ENCODE data around the gene ARHGAP5.
A peak's percentile ranks its signal among the peaks of the same experiment; 100 is the strongest.

ARHGAP5 gene

DNA sequence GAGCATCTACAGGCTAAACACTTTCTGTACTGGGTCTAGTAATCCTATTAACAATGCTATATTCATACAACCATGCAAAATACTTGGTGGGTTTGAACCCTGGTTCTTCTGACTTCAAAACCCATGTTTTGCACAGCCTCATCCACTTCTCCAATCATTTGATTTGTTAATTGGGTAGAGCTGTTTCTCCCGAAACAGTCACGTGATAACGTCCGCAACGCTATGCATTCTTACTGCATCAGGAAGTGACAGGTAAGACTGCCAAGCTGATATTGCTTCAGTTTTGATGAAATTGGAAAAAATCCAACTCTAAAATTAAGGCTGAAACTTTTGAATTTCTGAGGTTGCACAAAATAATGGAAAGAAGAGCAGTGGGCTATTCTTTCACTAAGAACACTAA, 94.4 kb downstream of the ARHGAP5 start:
- Histone ChIP-seq H3K36me3 (ENCODE audit: control insufficient read depth, insufficient read depth, low read length) (no peaks in the 10 kb centered on the region), H3K27me3 (ENCODE audit: control insufficient read depth, insufficient read depth, low read length) (no peaks in the 10 kb centered on the region), H3K9ac (ENCODE audit: low read length) (no peak overlapping the region), H3K4me3 (ENCODE audit: low read length) (no peak overlapping the region), H3K4me1 (ENCODE audit: control insufficient read depth, insufficient read depth, low read length) (no peaks in the 10 kb centered on the region), H3K27ac (ENCODE audit: low read depth, low read length) (no peak overlapping the region)

DNA sequence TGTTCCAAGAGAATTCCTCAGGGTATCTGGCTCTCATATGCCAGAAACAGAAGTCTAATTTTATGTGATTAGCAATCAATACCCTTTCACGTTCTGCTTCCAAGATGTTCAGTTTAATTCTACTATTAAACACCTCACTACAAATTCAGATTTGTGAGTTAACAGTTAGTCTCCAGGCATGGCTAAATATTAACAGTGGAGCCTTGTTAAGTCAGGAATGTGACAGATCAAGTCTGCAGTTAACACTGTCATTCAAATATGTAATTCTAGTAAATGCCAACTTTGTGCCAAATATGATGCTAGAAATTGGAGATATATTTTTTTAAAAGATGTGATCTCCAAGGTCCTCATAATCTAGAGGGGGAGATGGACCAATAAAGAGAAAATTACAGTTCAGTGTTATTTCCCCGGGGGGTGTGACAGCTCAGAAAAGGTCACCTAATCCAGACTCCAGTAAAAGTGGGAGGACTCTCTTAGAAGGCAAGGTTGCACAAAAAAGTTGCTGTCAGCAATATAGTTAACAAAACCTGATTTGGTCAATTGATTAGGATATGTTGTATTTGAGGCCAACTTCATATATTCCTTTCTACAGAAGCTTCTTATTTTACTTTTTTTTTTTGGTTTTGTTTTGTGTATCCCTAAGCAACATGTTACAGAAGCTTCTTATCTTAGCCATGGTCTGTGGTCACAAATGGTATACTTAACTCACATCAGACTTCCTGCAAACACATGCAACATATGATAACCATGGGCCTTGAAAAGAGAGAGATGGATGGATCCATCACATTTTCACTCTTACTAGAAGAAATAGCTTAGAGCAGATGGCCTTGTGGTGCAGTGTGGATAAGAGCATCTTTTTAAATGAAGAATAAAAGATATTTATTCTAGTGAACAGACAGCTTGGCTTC, 106.3 kb downstream of the ARHGAP5 start:
- Histone ChIP-seq H3K27ac (ENCODE audit: low read depth, low read length) (no peak overlapping the region), H3K4me1 (ENCODE audit: control insufficient read depth, insufficient read depth, low read length) (no peaks in the 10 kb centered on the region), H3K9ac (ENCODE audit: low read length) (no peak overlapping the region), H3K27me3 (ENCODE audit: control insufficient read depth, insufficient read depth, low read length) (no peaks in the 10 kb centered on the region), H3K4me3 (ENCODE audit: low read length) (no peak overlapping the region), H3K36me3 (ENCODE audit: control insufficient read depth, insufficient read depth, low read length) (no peaks in the 10 kb centered on the region)

DNA sequence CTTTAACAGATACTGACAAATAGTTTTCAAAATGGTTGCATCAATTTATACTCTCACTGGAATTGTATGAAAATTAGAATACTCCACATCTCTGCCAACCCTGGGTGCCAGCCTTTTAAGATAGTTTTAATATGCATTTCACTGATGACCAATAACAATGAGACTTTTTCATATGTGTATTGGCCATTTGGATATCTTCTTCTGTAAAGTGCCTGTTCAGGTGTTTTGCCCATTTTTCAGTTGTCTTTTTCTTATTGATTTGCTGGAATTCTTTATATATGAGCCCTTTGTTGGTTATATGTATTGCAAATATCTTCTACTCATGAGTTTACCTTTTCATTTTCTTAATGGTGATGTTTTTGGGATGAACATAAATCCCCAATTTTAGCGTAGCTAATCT, 108.0 kb downstream of the ARHGAP5 start:
- Histone ChIP-seq H3K4me3 (ENCODE audit: low read length) (no peak overlapping the region), H3K4me1 (ENCODE audit: control insufficient read depth, insufficient read depth, low read length) (no peaks in the 10 kb centered on the region), H3K27ac (ENCODE audit: low read depth, low read length) (no peak overlapping the region), H3K9ac (ENCODE audit: low read length) (no peak overlapping the region), H3K36me3 (ENCODE audit: control insufficient read depth, insufficient read depth, low read length) (no peaks in the 10 kb centered on the region), H3K27me3 (ENCODE audit: control insufficient read depth, insufficient read depth, low read length) (no peaks in the 10 kb centered on the region)

DNA sequence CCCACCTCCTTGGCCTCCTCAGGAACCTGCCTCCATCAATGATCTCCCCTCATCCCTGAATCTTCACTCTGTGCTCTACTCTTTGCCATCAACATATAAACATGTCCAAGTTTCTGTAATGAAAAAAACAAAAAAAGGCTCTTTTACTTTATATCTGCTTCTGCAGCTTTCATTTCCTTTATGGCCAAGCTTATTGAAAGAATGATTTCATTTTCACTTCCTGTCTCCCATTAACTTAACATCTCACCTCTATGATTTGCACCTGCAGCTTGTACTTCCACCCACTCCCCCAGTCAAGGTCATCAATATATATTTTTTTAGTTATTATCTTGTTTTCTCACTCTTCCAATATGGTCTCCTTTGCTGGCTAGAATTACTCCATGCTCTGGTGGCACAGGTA, 109.1 kb downstream of the ARHGAP5 start:
- H3K27ac ChIP-seq (ENCODE audit: low read depth, low read length) = no peak overlapping the region
- no peak overlapping the region for H3K4me3 ChIP-seq (ENCODE audit: low read length)
- no peaks in the 10 kb centered on the region for H3K4me1 ChIP-seq (ENCODE audit: control insufficient read depth, insufficient read depth, low read length)
- no peaks in the 10 kb centered on the region for H3K27me3 ChIP-seq (ENCODE audit: control insufficient read depth, insufficient read depth, low read length)
- no peak overlapping the region for H3K9ac ChIP-seq (ENCODE audit: low read length)
- no peaks in the 10 kb centered on the region for H3K36me3 ChIP-seq (ENCODE audit: control insufficient read depth, insufficient read depth, low read length)

DNA sequence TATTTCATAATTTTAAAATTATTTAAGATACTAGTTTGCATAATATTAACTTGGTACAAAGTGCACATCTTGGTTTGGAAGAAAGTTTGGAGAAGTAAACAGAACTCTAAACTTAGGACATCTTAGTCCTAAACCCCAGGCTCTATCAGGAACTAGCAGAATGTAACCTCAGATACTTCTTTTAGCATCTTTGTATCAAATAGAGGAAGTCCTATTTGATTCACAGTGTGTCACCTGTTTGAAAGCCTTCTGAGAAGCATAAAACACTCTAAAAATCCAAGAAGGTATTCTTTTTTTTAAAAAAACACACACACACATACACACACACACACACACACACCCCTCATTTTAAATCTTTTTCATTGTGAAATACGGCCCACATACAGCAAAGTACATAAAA, 112.7 kb downstream of the ARHGAP5 start:
- no peak overlapping the region for H3K27ac ChIP-seq (ENCODE audit: low read depth, low read length)
- H3K36me3 ChIP-seq (ENCODE audit: control insufficient read depth, insufficient read depth, low read length) = no peaks in the 10 kb centered on the region
- no peak overlapping the region for H3K4me3 ChIP-seq (ENCODE audit: low read length)
- no peaks in the 10 kb centered on the region for H3K4me1 ChIP-seq (ENCODE audit: control insufficient read depth, insufficient read depth, low read length)
- H3K9ac ChIP-seq (ENCODE audit: low read length) = no peak overlapping the region
- no peaks in the 10 kb centered on the region for H3K27me3 ChIP-seq (ENCODE audit: control insufficient read depth, insufficient read depth, low read length)

DNA sequence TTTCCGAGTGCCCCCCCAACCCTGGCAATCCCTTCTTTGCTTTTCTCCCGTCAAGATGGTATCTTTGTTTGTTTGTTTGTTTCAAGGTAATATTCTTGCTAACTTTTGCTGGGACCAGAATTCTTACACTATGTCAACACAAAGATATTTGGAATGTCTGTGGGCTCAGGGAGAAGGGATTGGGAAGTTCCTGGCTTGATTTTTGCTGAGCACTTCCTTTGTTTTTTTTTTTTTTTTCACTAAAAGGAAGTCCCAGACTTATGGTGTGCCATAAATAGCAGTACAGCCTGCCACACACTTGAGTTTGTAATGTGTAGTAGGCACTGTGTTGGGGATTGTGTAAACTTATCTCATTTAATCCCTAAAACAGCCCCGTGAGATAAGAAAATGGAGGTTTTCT, 113.6 kb downstream of the ARHGAP5 start:
- no peak overlapping the region for H3K9ac ChIP-seq (ENCODE audit: low read length)
- H3K27me3 ChIP-seq (ENCODE audit: control insufficient read depth, insufficient read depth, low read length) = no peaks in the 10 kb centered on the region
- H3K4me3 ChIP-seq (ENCODE audit: low read length) = no peak overlapping the region
- H3K4me1 ChIP-seq (ENCODE audit: control insufficient read depth, insufficient read depth, low read length) = no peaks in the 10 kb centered on the region
- no peaks in the 10 kb centered on the region for H3K36me3 ChIP-seq (ENCODE audit: control insufficient read depth, insufficient read depth, low read length)
- no peak overlapping the region for H3K27ac ChIP-seq (ENCODE audit: low read depth, low read length)

DNA sequence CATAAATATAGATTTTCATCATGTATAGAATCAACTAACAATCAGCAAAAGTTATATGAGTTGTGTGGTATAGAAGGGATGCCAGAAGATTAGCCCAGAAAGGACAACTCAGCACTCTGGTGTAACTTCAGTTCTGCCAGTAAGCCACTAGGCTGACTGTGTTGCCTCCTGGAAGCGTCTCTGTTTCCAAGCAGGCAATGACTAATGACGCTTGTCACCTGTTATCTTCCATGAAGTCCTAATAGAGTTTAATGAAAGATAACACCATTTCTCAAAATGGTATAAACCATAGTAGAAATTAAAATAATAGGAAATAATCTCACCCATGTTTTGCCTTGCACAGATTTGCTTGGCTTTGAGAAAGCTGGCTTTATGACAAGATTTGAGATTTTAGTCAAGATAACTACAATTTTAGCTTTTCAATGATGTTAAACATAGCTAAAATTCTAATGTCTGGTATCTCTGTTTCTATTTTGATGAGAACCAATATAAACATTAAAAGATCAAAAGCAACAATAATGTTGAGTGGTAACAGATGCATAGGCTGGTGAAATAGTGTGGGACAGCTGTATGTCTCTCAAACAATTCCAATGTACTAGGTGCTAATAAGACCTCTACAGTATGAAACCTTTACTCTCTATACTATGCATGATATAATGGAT, 115.7 kb downstream of the ARHGAP5 start:
- no peaks in the 10 kb centered on the region for H3K27me3 ChIP-seq (ENCODE audit: control insufficient read depth, insufficient read depth, low read length)
- H3K4me3 ChIP-seq (ENCODE audit: low read length) = no peak overlapping the region
- no peaks in the 10 kb centered on the region for H3K36me3 ChIP-seq (ENCODE audit: control insufficient read depth, insufficient read depth, low read length)
- no peaks in the 10 kb centered on the region for H3K4me1 ChIP-seq (ENCODE audit: control insufficient read depth, insufficient read depth, low read length)
- no peak overlapping the region for H3K9ac ChIP-seq (ENCODE audit: low read length)
- H3K27ac ChIP-seq (ENCODE audit: low read depth, low read length) = no peak overlapping the region

DNA sequence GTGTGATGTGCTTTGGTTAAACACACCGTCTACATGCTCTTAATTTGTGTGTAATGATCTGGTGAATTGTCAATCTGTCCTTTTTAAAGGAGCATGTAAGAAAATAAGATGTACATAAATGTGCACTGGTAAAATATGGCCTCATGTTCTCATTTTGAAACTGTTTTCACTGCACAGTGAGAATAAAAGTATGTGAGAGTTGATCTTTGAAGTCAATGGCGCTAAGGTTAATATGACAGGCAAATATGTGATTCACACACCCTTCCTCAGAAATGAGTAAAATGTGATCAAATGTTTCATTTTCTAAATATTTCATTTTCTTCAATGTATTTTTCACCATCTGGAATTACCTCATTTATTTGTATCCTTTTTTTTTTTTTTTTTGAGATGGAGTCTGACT, 116.4 kb downstream of the ARHGAP5 start:
- Histone ChIP-seq H3K36me3 (ENCODE audit: control insufficient read depth, insufficient read depth, low read length) (no peaks in the 10 kb centered on the region), H3K9ac (ENCODE audit: low read length) (no peak overlapping the region), H3K4me1 (ENCODE audit: control insufficient read depth, insufficient read depth, low read length) (no peaks in the 10 kb centered on the region), H3K27ac (ENCODE audit: low read depth, low read length) (no peak overlapping the region), H3K4me3 (ENCODE audit: low read length) (no peak overlapping the region), H3K27me3 (ENCODE audit: control insufficient read depth, insufficient read depth, low read length) (no peaks in the 10 kb centered on the region)

DNA sequence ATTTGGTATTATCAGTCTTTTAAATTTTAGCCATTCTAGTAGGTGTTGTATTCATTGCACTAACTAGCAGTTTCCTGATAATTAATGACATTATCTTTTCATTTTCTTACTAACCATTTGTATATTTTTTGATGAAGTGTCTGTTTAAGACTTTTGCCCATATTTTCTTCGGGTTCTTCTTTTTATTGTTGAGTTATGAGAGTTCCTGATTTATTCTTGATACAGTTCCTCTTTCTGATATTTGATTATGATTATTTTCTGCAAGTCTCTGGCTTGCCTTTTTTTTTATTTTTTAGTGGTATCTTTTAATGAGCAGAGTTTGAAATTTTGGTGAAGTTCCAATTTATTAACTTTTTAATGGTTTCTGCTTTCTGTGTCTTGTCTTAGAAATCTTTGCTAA, 118.5 kb downstream of the ARHGAP5 start:
- H3K4me1 ChIP-seq (ENCODE audit: control insufficient read depth, insufficient read depth, low read length) = no peaks in the 10 kb centered on the region
- H3K9ac ChIP-seq (ENCODE audit: low read length) = no peak overlapping the region
- no peak overlapping the region for H3K4me3 ChIP-seq (ENCODE audit: low read length)

DNA sequence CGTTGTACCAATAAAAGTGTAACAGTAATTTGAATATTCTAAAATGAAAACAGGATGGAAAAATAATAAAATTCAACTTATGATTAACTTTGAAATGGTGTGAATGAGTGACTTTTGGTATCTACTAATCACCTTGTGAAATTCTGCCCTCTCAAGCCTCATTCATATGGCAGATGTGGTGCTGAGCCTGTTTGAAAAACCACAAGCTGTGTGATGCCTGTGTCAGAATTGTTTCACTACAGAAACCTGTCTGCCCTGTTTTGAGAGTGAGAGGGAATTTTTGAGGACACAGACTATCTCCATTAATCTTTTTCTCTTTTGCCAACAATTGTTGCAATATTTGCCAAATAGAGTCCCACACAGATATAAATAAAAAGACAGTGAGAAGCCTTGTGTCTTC, 120.8 kb downstream of the ARHGAP5 start:
- Histone ChIP-seq H3K9ac (ENCODE audit: low read length) (no peak overlapping the region), H3K27me3 (ENCODE audit: control insufficient read depth, insufficient read depth, low read length) (no peaks in the 10 kb centered on the region), H3K4me1 (ENCODE audit: control insufficient read depth, insufficient read depth, low read length) (peaks cover 2% of the 10 kb centered on the region), H3K4me3 (ENCODE audit: low read length) (no peak overlapping the region), H3K36me3 (ENCODE audit: control insufficient read depth, insufficient read depth, low read length) (no peaks in the 10 kb centered on the region), H3K27ac (ENCODE audit: low read depth, low read length) (no peak overlapping the region)

More for the DNA sequence above, 118.5 kb downstream of the ARHGAP5 start:
- Histone ChIP-seq H3K27me3 (ENCODE audit: control insufficient read depth, insufficient read depth, low read length) (no peaks in the 10 kb centered on the region), H3K36me3 (ENCODE audit: control insufficient read depth, insufficient read depth, low read length) (no peaks in the 10 kb centered on the region), H3K27ac (ENCODE audit: low read depth, low read length) (no peak overlapping the region)

DNA sequence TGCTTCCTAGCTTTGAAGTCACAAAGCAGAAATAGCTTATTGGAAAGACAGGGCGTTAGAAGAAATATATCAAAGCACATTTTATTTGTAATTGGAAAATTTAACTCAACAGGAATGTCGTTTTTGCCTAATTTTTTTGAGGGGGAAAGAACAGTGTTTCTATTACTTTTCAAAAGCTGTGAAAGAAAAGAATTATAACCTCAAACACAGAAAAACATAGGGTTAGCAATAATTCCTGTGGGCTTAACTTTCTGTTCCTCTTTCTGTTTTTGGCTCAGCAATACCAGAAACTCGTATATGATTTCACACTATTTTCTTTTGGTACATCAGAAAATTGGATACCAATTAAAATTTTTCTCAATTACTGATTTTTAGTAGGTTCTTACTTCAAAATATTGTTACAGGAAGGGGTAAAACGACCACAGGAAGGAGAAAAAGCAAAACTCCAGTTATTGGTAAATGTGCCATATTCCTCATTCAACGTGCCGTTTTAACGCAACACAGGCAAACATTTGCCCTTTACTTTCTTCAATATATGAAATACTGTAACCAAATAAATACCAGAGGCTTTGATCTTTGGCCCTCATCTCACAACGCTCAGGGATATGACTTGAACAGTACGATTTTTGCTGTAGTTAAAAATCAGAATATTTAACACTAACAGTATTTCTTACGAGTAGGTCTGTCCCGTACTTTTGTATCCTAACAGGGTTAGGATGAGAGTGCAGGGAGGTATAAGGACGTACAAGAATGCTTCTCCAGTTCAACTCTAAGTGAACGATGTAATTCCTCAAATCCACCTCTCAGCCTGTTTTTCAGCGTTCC, 123.5 kb downstream of the ARHGAP5 start:
- Histone ChIP-seq H3K27ac (ENCODE audit: low read depth, low read length) (peak overlapping the region; percentile 81), H3K4me1 (ENCODE audit: control insufficient read depth, insufficient read depth, low read length) (peaks cover 2% of the 10 kb centered on the region), H3K9ac (ENCODE audit: low read length) (no peak overlapping the region), H3K27me3 (ENCODE audit: control insufficient read depth, insufficient read depth, low read length) (no peaks in the 10 kb centered on the region), H3K4me3 (ENCODE audit: low read length) (peak overlapping the region; percentile 96), H3K36me3 (ENCODE audit: control insufficient read depth, insufficient read depth, low read length) (no peaks in the 10 kb centered on the region)

DNA sequence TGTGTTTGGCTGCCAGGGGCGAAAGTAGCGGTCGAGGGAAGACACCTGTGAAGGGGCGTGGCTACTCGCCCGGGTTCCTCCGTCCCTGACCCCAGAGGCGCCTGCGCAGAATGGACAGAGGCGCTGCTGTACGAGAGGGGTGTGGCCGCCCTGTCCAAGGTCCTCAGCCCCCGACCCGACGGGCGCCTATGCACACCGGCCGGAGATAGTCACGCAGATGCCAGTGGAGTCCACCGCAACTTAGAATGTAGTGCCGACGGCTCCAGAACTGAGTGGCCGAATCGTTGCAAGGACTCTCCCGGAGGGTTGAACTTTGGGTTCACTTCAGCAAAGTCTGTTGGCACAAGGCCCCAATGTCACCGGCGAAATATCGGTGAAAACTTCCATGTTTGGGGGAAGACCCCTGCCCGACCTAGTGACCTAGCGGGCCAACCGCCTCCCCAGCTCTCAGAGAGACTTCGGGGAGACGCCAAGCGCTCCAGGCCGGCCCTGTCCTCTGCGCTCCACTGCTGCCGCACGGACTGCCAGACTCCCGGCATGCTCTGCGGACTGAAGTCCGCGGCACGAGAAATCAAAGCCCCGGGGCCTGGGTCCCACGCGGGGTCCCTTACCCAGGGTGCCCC, 124.2 kb downstream of the ARHGAP5 start:
- Histone ChIP-seq H3K36me3 (ENCODE audit: control insufficient read depth, insufficient read depth, low read length) (no peaks in the 10 kb centered on the region), H3K27me3 (ENCODE audit: control insufficient read depth, insufficient read depth, low read length) (no peaks in the 10 kb centered on the region), H3K4me1 (ENCODE audit: control insufficient read depth, insufficient read depth, low read length) (peaks cover 2% of the 10 kb centered on the region), H3K4me3 (ENCODE audit: low read length) (peak overlapping the region; percentile 96), H3K27ac (ENCODE audit: low read depth, low read length) (peak overlapping the region; percentile 81), H3K9ac (ENCODE audit: low read length) (peak overlapping the region; percentile 76)
